ENCODE results near the gene FBXL22. TPM values are rescaled to one million over a fixed set of nuclear protein-coding genes. Genes with fewer than 3 reads are reported as not detected.

The FBXL22 gene
- polyA plus RNA-seq, 1 experiment: 1.3 TPM

GRCh38 chr15:63634154-63634553 is 37.0 kb downstream of the FBXL22 start:
- POLR2A ChIA-PET: no interaction called here
- Histone ChIP-seq H3K27ac (ENCODE audit: low read depth, low read length) (no peak overlapping the region), H3K27me3 (ENCODE audit: control insufficient read depth, insufficient read depth, low read length) (no peaks in the 10 kb centered on the region), H3K4me3 (ENCODE audit: low read depth, low read length) (no peak overlapping the region), H3K9me3 (ENCODE audit: control insufficient read depth, insufficient read depth, low read length) (no peaks in the 10 kb centered on the region)
- DNase-seq (ENCODE audit: low read depth, low spot score): no peak
- CTCF ChIA-PET: interaction anchor here (1.3 kb wide), 1 partner anchor 24 kb away, joined by 3 read pairs; no protein-coding TSS in a partner anchor
- TF ChIP-seq CTCF (IDR thresholded peaks at IDR 0.05; ENCODE audit: low read depth, low read length): no peak

- Histone ChIP-seq H3K4me3 (ENCODE audit: low read depth, low read length) (no peak overlapping the region), H3K27me3 (ENCODE audit: control insufficient read depth, insufficient read depth, low read length) (no peaks in the 10 kb centered on the region), H3K9me3 (ENCODE audit: control insufficient read depth, insufficient read depth, low read length) (no peaks in the 10 kb centered on the region), H3K27ac (ENCODE audit: low read depth, low read length) (no peak overlapping the region)
- ChIA-PET CTCF (interaction anchor here (0.6 kb wide), 1 partner anchor 149 kb away, joined by 3 read pairs; no protein-coding TSS in a partner anchor), POLR2A (no interaction called here)
- DNase-seq (ENCODE audit: low read depth, low spot score): no peak
- no peak for TF ChIP-seq CTCF (IDR thresholded peaks at IDR 0.05; ENCODE audit: low read depth, low read length)
Measured at GRCh38 chr15:63636518-63637061, 39.4 kb downstream of the FBXL22 start.

- ChIA-PET CTCF (no interaction called here), POLR2A (no interaction called here)
- DNase-seq (ENCODE audit: low read depth, low spot score): no peak
- TF ChIP-seq CTCF (IDR thresholded peaks at IDR 0.05; ENCODE audit: low read depth, low read length): no peak
- Histone ChIP-seq H3K27ac (ENCODE audit: low read depth, low read length) (no peak overlapping the region), H3K9me3 (ENCODE audit: control insufficient read depth, insufficient read depth, low read length) (no peaks in the 10 kb centered on the region), H3K27me3 (ENCODE audit: control insufficient read depth, insufficient read depth, low read length) (no peaks in the 10 kb centered on the region), H3K4me3 (ENCODE audit: low read depth, low read length) (no peak overlapping the region)
Measured at GRCh38 chr15:63638839-63639238, 41.7 kb downstream of the FBXL22 start.

- Histone ChIP-seq H3K9me3 (ENCODE audit: control insufficient read depth, insufficient read depth, low read length) (no peaks in the 10 kb centered on the region), H3K4me3 (ENCODE audit: low read depth, low read length) (no peak overlapping the region), H3K27ac (ENCODE audit: low read depth, low read length) (no peak overlapping the region), H3K27me3 (ENCODE audit: control insufficient read depth, insufficient read depth, low read length) (no peaks in the 10 kb centered on the region)
- ChIA-PET POLR2A (no interaction called here), CTCF (no interaction called here)
- DNase-seq (ENCODE audit: low read depth, low spot score): no peak
- TF ChIP-seq CTCF (IDR thresholded peaks at IDR 0.05; ENCODE audit: low read depth, low read length): no peak
Measured at GRCh38 chr15:63640146-63640545, 43.0 kb downstream of the FBXL22 start.

Other genes with a start within 250 kb of the FBXL22 start
- gene CA12, start 215.5 kb upstream of the FBXL22 start, polyA plus RNA-seq (2011; rRNA removed): 55.5 and 61.4 TPM in 2 replicates
- gene USP3, start 92.8 kb upstream of the FBXL22 start, polyA plus RNA-seq (2011; rRNA removed): 24.0 and 30.7 TPM in 2 replicates
- 20.3 and 31.0 TPM in 2 replicates for gene HERC1, start 236.6 kb downstream of the FBXL22 start, polyA plus RNA-seq (2011; rRNA removed)

All from AG04450 (cell line).